ENCODE data around the gene ZRANB3. TPM values are rescaled to one million over a fixed set of nuclear protein-coding genes. Genes with fewer than 3 reads are reported as not detected.
"Not testable (repeated sequence)": the region's sequence is repeated elsewhere in the genome, so short reads cannot be mapped to it uniquely, and the experiment has no call there.

The ZRANB3 gene
- total RNA-seq, 1 experiment from 2014 or later = 4.5 TPM

DNA sequence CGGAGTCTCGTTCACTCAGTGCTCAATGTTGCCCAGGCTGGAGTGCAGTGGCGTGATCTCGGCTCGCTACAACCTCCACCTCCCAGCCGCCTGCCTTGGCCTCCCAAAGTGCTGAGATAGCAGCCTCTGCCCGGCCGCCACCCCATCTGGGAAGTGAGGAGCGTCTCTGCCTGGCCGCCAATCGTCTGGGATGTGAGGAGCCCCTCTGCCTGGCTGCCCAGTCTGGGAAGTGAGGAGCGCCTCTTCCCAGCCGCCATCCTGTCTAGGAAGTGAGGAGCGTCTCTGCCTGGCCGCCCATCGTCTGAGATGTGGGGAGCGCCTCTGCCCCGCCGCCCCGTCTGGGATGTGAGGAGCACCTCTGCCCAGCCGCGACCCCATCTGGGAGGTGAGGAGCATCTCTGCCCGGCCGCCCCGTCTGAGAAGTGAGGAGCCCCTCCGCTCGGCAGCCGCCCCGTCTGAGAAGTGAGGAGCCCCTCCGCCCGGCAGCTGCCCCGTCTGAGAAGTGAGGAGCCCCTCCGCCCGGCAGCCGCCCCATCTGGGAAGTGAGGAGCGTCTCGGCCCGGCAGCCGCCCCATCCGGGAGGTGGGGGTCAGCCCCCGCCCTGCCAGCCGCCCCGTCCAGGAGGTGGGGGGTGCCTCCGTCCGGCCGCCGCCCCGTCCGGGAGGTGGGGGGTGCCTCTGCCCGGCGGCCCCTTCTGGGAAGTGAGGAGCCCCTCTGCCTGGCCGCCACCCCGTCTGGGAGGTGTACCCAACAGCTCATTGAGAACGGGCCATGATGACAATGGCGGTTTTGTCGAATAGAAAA, 425.3 kb downstream of the ZRANB3 start:
- peaks cover 41% of the 10 kb centered on the region for H3K36me3 ChIP-seq
- not testable (repeated sequence) for DNase-seq, H3K9me3 ChIP-seq, H3K27me3 ChIP-seq, H3K4me3 ChIP-seq

DNA sequence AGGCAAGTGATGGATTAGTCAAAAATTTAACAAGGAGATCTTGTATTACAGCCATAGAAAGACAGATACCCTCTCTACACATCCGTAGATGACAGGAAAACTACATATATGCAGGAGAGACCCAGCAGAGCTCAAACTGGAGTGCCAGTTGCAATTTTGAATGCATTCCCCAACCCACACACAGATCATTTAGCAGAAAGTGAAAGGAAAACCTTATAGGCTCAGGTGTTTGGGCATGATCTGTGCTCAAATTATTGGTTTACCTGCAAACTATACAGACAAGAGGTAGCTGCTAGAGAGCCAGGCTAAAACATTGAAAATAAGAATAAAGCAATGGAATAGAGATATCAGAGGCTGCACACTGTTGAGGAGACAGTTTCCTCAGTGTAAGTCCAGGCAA, 427.2 kb downstream of the ZRANB3 start:
- peaks cover 2% of the 10 kb centered on the region; the same call in 1 of the 2 replicates for H3K9me3 ChIP-seq
- H3K4me3 ChIP-seq = no peak overlapping the region
- DNase-seq = no peak
- H3K36me3 ChIP-seq = peaks cover 36% of the 10 kb centered on the region
- H3K27me3 ChIP-seq = no peaks in the 10 kb centered on the region

GRCh38 chr2:135099802-135100483, 431.1 kb downstream of the ZRANB3 start:
- peaks cover 2% of the 10 kb centered on the region; the same call in 1 of the 2 replicates for H3K9me3 ChIP-seq
- no peak overlapping the region for H3K4me3 ChIP-seq
- DNase-seq = no peak
- H3K36me3 ChIP-seq = peaks cover 52% of the 10 kb centered on the region
- no peaks in the 10 kb centered on the region for H3K27me3 ChIP-seq

DNA sequence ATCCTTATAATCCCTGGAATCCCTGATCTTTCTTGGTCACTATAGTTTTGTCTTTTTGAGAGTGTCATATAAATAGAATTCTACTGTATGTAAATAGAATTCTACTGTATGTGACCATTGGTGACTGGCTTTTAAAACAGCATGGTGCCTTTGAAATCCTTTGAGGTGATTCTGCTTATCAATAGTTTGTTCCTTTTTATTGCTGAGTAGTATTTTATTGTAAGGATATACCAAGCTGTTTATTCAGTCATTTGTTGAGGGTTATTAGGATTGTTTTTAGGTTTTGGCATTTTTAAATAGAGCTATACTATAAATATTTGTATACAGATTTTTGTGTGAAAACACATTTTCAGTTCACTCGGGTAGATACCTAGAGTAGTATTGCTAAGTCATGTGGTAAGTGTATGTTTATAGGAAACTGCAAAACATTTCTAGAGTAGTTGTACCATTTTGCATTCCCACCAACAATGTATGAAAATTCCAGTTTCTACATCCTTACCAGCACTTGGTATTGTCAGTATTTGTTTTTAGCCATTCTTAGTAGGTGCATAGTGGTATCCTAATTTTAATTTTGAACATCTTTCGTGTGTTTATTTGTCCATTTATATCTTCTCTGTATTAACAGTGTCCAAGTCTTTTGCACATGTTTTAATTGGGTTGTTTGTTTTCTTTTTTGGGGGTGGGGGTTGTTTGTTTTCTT, 433.3 kb downstream of the ZRANB3 start:
- Histone ChIP-seq H3K4me3 (no peak overlapping the region), H3K9me3 (no peaks in the 10 kb centered on the region), H3K27me3 (no peaks in the 10 kb centered on the region), H3K36me3 (peaks cover 59% of the 10 kb centered on the region)
- no peak for DNase-seq

GRCh38 chr2:135096665-135097446, 434.2 kb downstream of the ZRANB3 start:
- Histone ChIP-seq H3K9me3 (no peaks in the 10 kb centered on the region), H3K27me3 (no peaks in the 10 kb centered on the region), H3K4me3 (no peak overlapping the region), H3K36me3 (peaks cover 58% of the 10 kb centered on the region)
- no peak for DNase-seq

DNA sequence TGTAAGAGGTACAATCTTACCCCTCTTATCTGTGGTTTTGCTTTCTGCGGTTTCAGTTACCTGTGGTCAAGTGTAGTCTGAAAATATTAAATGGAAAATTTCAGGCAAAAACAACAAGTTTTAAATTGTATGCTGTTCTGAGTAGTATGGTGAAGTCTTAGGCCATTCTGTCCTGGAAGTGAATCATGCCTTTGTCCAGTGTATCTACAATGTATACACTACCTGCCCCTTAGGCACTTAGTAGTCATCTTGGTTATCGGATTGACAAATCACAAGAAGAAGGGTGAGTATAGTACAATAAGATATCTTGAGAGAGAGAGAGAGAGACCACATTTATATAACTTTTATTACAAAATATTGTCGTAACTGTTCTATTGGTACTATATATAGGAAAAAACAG, 435.4 kb downstream of the ZRANB3 start:
- no peak for DNase-seq
- peaks cover 64% of the 10 kb centered on the region for H3K36me3 ChIP-seq
- H3K9me3 ChIP-seq = no peaks in the 10 kb centered on the region
- no peaks in the 10 kb centered on the region for H3K27me3 ChIP-seq
- no peak overlapping the region for H3K4me3 ChIP-seq

- no peak overlapping the region for H3K4me3 ChIP-seq
- DNase-seq = no peak
- H3K27me3 ChIP-seq = no peaks in the 10 kb centered on the region
- peaks cover 68% of the 10 kb centered on the region for H3K36me3 ChIP-seq
- no peaks in the 10 kb centered on the region for H3K9me3 ChIP-seq
Observed at GRCh38 chr2:135094508-135094907, 436.5 kb downstream of the ZRANB3 start.

DNA sequence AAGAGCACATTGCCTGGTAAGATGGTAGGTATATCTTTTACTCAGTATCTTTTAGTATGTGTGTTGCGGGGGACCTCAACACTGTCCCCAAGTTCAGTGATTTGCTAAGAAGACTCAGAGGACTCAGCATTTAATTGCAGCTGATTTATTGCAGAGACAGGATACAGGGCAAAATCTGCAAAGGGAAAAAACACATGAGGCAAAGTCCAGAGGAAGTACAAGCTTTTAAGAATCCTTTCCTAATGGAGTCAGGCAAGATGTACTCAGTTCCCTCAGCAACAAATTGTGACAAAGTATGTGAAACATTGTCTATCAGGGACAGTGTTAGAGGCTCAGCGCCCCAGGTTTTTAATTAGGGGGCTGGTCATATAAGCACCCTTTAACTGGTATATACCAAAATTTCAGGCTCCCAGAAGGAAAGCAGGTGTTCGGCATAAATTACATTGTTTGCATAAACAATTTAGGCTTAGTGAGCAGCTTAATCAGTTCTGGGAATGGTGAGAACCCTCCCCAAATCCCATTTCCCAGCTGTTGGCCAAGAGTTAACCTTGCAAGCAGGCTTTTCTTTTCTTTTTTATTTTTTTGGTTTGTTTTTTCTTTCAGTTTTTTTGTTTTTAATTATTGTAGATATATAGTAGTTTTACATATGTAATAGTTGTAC, 437.2 kb downstream of the ZRANB3 start:
- Histone ChIP-seq H3K4me3 (no peak overlapping the region), H3K9me3 (no peaks in the 10 kb centered on the region), H3K27me3 (no peaks in the 10 kb centered on the region), H3K36me3 (peaks cover 75% of the 10 kb centered on the region)
- DNase-seq = no peak

DNA sequence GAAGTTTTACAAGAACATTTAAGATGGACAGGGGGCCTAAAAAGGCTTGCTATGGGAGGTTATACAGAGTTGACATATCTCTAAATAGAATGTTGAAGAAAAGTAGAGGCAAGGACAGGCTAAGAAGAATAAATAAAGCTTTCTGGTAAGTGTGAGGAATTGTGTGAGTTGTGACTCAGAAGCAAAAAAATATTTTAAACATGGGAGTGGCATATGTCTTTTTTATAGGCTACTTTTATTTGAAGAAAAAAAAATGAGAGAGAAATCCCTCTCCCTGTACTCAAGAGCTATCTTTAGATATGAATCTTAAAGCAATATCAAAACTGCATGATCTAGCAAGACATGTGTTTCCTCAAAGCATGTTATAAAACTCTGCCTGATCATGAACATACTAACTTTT, 437.8 kb downstream of the ZRANB3 start:
- no peaks in the 10 kb centered on the region for H3K9me3 ChIP-seq
- H3K4me3 ChIP-seq = no peak overlapping the region
- H3K36me3 ChIP-seq = peaks cover 77% of the 10 kb centered on the region
- no peak for DNase-seq
- H3K27me3 ChIP-seq = no peaks in the 10 kb centered on the region

DNA sequence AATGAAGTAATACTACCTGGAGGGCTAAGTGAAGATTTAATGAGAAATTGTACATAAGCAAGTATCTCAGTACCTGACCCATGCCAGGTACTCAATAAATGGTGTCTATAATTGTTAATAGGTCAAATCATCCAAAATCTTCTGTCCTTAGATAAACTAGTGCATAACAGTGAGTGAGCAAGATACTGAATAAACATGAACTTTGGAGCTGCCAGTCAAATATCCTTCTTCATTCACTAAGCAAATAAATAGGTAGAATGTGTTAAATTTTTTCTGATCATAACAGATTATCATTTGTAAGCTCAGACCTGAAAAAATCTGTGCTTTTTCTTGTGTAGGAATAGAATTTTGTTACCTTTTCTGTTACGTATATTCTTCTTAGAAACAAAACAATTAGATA, 439.3 kb downstream of the ZRANB3 start:
- H3K36me3 ChIP-seq = peaks cover 73% of the 10 kb centered on the region
- H3K4me3 ChIP-seq = no peak overlapping the region
- H3K27me3 ChIP-seq = no peaks in the 10 kb centered on the region
- no peak for DNase-seq
- H3K9me3 ChIP-seq = no peaks in the 10 kb centered on the region; the same call in 1 of the 2 replicates

- H3K4me3 ChIP-seq, H3K9me3 ChIP-seq, DNase-seq, H3K27me3 ChIP-seq: not testable (repeated sequence)
- H3K36me3 ChIP-seq = peaks cover 54% of the 10 kb centered on the region
Observed at GRCh38 chr2:135089597-135089996, 441.4 kb downstream of the ZRANB3 start.

Other genes with a start within 250 kb of the ZRANB3 start
- 6.1 and 35.0 TPM in 2 replicates for gene R3HDM1, start 266 bp upstream of the ZRANB3 start, total RNA-seq (2014; rRNA removed; shearing (Covaris generic); ENCODE audit: low replicate concordance)
- 46.3 and 63.0 TPM in 2 replicates for gene UBXN4, start 210.6 kb upstream of the ZRANB3 start, total RNA-seq (2014; rRNA removed; shearing (Covaris generic); ENCODE audit: low replicate concordance)

Data from MG63 (cell line).